Stomach (tissue), 9 donors: ENCODE measurements around the gene GCK. TPM values are rescaled to one million over a fixed set of nuclear protein-coding genes. Genes with fewer than 3 reads are reported as not detected.

Source experiments
- DNase-seq, 2 donors: peaks; one replicate each; pipeline versions ENCODE4 v3.0.0 to v3.0.0-alpha.2; 2013 to 2019
- H3K27ac ChIP-seq, 5 donors: fragments of 200-600 bp in 4 of 5; sonication (generic) in 4 of 5; one replicate each; pipeline ENCODE4 v1.5.1; 2013 to 2019; ENCODE audit warnings: mild to moderate bottlenecking in 1 of 5, moderate library complexity in 1 of 5
- H3K27me3 ChIP-seq, 3 donors: fragments of 200-600 bp; sonication (generic); one replicate each; pipeline ENCODE4 v1.5.1; 2017 to 2019; ENCODE audit warnings: mixed run types in 1 of 3
- H3K36me3 ChIP-seq, 4 donors: fragments of 200-600 bp; sonication (generic); 1 replicate in 3 of 4; 2 replicates in 1 of 4; pipeline ENCODE4 v1.5.1; 2016 to 2019
- H3K4me1 ChIP-seq, 4 donors: fragments of 200-600 bp; sonication (generic); one replicate each; pipeline ENCODE4 v1.5.1; 2016 to 2019
- H3K4me3 ChIP-seq, 4 donors: fragments of 200-600 bp; sonication (generic) in 3 of 4; one replicate each; pipeline ENCODE4 v1.5.1; 2016 to 2019; ENCODE audit warnings: mild to moderate bottlenecking in 1 of 4
- H3K9me3 ChIP-seq, 4 donors: fragments of 200-600 bp; sonication (generic); one replicate each; pipeline ENCODE4 v1.5.1; 2016 to 2019
- CTCF ChIP-seq, 7 experiments: fragments of 450-650 bp in 4 of 7; fragments of 200-600 bp in 3 of 7; sonication (generic) in 3 of 7; IDR thresholded peaks; one replicate each; pipeline ENCODE4 v1.5.1; 2016 to 2019; ENCODE audit warnings: antibody characterized with exemption in 7 of 7, control low read depth in 2 of 7, mild to moderate bottlenecking in 1 of 7
- EP300 ChIP-seq: sonication (generic); formaldehyde crosslinking; IDR thresholded peaks from one replicate; pipeline ENCODE4 v1.6.1; 2017; ENCODE audit warnings: antibody characterized with exemption
- POLR2A ChIP-seq, 4 donors: fragments of 450-650 bp; IDR thresholded peaks; one replicate each; pipeline ENCODE4 v1.6.1; 2016; ENCODE audit warnings: antibody characterized with exemption in 4 of 4, control low read depth in 2 of 4, mild to moderate bottlenecking in 1 of 4, moderate library complexity in 1 of 4
- POLR2AphosphoS5 ChIP-seq, 3 donors: sonication (generic); formaldehyde crosslinking; IDR thresholded peaks; one replicate each; pipeline ENCODE4 v1.6.1; 2016; ENCODE audit warnings: antibody characterized with exemption in 3 of 3
- WGBS, 5 donors: extraction: QIAGEN DNeasy Blood & Tissue Kit in 3 of 5; methylation state at CpG; one replicate each; pipeline versions ENCODE4 v1.1.5 to v1.1.7; 2013 to 2018; 5-methylcytosine and 5-hydroxymethylcytosine counted together
- intact Hi-C: fragments of 100-400 bp; cut with DNase I; formaldehyde crosslinking; loops from one replicate; pipeline ENCODE4 v1.15.1; 2023; ENCODE audit warnings: low total_unique reads
- polyA plus RNA-seq, 3 donors: library from polyadenylated mRNA; stranded (reverse); fragments of 200-250 nt; gene quantifications; one replicate each; pipeline ENCODE4 v1.2.3, GENCODE V29; 2013
- total RNA-seq, 5 donors: library from RNA; depleted of rRNA; stranded (reverse); fragments of >200 nt; gene quantifications; one replicate each; pipeline versions ENCODE4 v1.1.0 to v1.2.3, GENCODE V29; 2014 to 2016
- donor health status: healthy with polysubstance abuse.
- donor health status: Bipolar disorder and iron deficiency.
- donor health status: healthy.

The GCK gene
- total and polyA plus RNA-seq, 8 donors = 0.55 to 1.9 (median 1.1) TPM; not detected in 4

GRCh38 chr7:44105832-44106231 lies 83.4 kb downstream of the GCK start:
- TF ChIP-seq CTCF (IDR thresholded peaks at IDR 0.05) = no peak
- no peak for TF ChIP-seq POLR2AphosphoS5 (IDR thresholded peaks at IDR 0.05)
- TF ChIP-seq POLR2A (IDR thresholded peaks at IDR 0.05) = no peak
- TF ChIP-seq EP300 = no peak
- intact Hi-C loops = no loop called here
- no peak for DNase-seq
- 58 to 86% (median 62%) methylated on average over 2 of the region's 2 CpGs for WGBS, 5 donors
- no peaks in the 10 kb centered on the region for H3K9me3 ChIP-seq
- peaks cover 0 to 42% (median 37%) of the 10 kb centered on the region in 4 donors for H3K36me3 ChIP-seq
- H3K4me3 ChIP-seq = peak overlapping the region; percentile 46 to 61 (median 54)
- peak overlapping the region in 4 of 5 donors; percentile 84 to 93 (median 90) for H3K27ac ChIP-seq
- peaks cover 5 to 56% (median 35%) of the 10 kb centered on the region in 4 donors for H3K4me1 ChIP-seq
- peaks cover 0 to 41% (median 28%) of the 10 kb centered on the region in 3 donors for H3K27me3 ChIP-seq

GRCh38 chr7:44104860-44105771 lies 84.1 kb downstream of the GCK start:
- intact Hi-C loops = no loop called here
- Histone ChIP-seq H3K27ac (peak overlapping the region; percentile 1 to 93 (median 88)), H3K27me3 (peaks cover 0 to 41% (median 28%) of the 10 kb centered on the region in 3 donors), H3K4me1 (peaks cover 5 to 56% (median 35%) of the 10 kb centered on the region in 4 donors), H3K4me3 (peak overlapping the region; percentile 46 to 61 (median 54)), H3K36me3 (peaks cover 0 to 34% (median 31%) of the 10 kb centered on the region in 4 donors), H3K9me3 (no peaks in the 10 kb centered on the region)
- TF ChIP-seq POLR2A (IDR thresholded peaks at IDR 0.05) (no peak), EP300 (peak; percentile 13), POLR2AphosphoS5 (IDR thresholded peaks at IDR 0.05) (peak in 2 of 3 donors; percentile 35 to 42)
- DNase-seq = peak in 1 of 2 donors; percentile 52
- 18 to 40% (median 34%) methylated on average over 23 to 28 of the region's 28 CpGs for WGBS, 5 donors

GRCh38 chr7:44103923-44104859 lies 85.0 kb downstream of the GCK start, which contains the start of gene AEBP1:
TSS of gene AEBP1 (plus strand) at chr7:44104345. CDS start at chr7:44104666, 321 bp downstream.
- peak in 1 of 2 donors; percentile 78 for DNase-seq
- peak within 1 kb of the TSS; percentile 24 to 93 (median 88) for H3K27ac ChIP-seq
- whole genome bisulfite sequencing, 5 donors = 2 to 5% (median 4%) methylated on average over 30 to 84 of the region's 87 CpGs
- peaks cover 0 to 41% (median 28%) of the 10 kb centered on the region in 3 donors for H3K27me3 ChIP-seq
- H3K4me1 ChIP-seq = peaks cover 5 to 56% (median 35%) of the 10 kb centered on the region in 4 donors
- H3K4me3 ChIP-seq = peak within 1 kb of the TSS; percentile 46 to 61 (median 54)
- no peak for TF ChIP-seq EP300
- TF ChIP-seq POLR2A (IDR thresholded peaks at IDR 0.05) = no peak
- no peak for TF ChIP-seq POLR2AphosphoS5 (IDR thresholded peaks at IDR 0.05)
- TF ChIP-seq CTCF (IDR thresholded peaks at IDR 0.05) = no peak
- H3K36me3 ChIP-seq = peaks cover 0 to 25% (median 21%) of the 10 kb centered on the region in 4 donors
- intact Hi-C loops = no loop called here
- no peaks in the 10 kb centered on the region for H3K9me3 ChIP-seq

GRCh38 chr7:44103566-44103922 lies 85.7 kb downstream of the GCK start:
- TF ChIP-seq CTCF (IDR thresholded peaks at IDR 0.05) = no peak
- TF ChIP-seq POLR2AphosphoS5 (IDR thresholded peaks at IDR 0.05) = no peak
- TF ChIP-seq POLR2A (IDR thresholded peaks at IDR 0.05) = no peak
- TF ChIP-seq EP300 = no peak
- H3K4me1 ChIP-seq = peaks cover 5 to 56% (median 33%) of the 10 kb centered on the region in 4 donors
- 52 to 71% (median 56%) methylated on average over 7 to 8 of the region's 8 CpGs for WGBS, 5 donors
- no peaks in the 10 kb centered on the region for H3K9me3 ChIP-seq
- peak overlapping the region in 2 of 4 donors; percentile 53 to 61 for H3K4me3 ChIP-seq
- intact Hi-C loops = no loop called here
- no peak for DNase-seq
- H3K27me3 ChIP-seq = peaks cover 0 to 41% (median 28%) of the 10 kb centered on the region in 3 donors
- peaks cover 0 to 19% (median 15%) of the 10 kb centered on the region in 4 donors for H3K36me3 ChIP-seq
- peak overlapping the region; percentile 24 to 93 (median 88) for H3K27ac ChIP-seq
